WI38 (cell line): ENCODE data around the gene PILRB.
A peak's percentile ranks its signal among the peaks of the same experiment; 100 is the strongest.
"Not testable (repeated sequence)": the region's sequence is repeated elsewhere in the genome, so short reads cannot be mapped to it uniquely, and the experiment has no call there.

Source experiments
- H3K4me3 ChIP-seq: 2 replicates; pipeline ENCODE4 v1.5.1; 2011; ENCODE audit warnings: low read depth, mild to moderate bottlenecking, control low read depth, low read length
- CTCF ChIP-seq: IDR thresholded peaks from 2 replicates; pipeline ENCODE4 v1.5.1; 2012; ENCODE audit warnings: low read depth, mild to moderate bottlenecking, control low read depth, low read length

PILRB gene

GRCh38 chr7:100358027-100358856 lies at the start of gene PILRB:
PILRB (plus strand) TSS chr7:100358117; CDS start chr7:100358303, 186 bp downstream.
- no peak within 1 kb of the TSS for H3K4me3 ChIP-seq
- TF ChIP-seq CTCF: no peak

GRCh38 chr7:100318329-100318728 lies 39.6 kb upstream of the PILRB start:
- not testable (repeated sequence) for H3K4me3 ChIP-seq

- H3K4me3 ChIP-seq: not testable (repeated sequence)
These were observed 36.3 kb upstream of the PILRB start for GRCh38 chr7:100321648-100322047.

DNA sequence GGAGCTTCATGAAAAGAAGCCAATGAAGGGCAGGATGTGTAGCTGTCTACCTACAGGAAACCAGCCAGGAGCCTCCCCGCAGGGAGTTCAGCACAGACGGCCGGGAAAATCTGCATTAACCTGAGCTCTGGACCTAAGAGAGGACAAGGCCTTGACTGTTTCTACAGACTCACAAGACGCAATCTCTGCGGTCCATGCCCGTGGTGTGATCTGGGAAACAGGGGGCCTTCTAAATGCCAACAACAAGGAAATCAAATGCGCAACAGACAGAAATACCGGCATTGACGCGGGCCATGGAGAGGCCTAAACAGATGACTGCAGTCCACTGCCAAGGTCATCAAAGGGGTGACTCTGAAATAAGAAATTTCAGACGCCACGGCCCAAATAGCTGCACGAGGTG lies 33.7 kb upstream of the PILRB start:
- not testable (repeated sequence) for H3K4me3 ChIP-seq

GRCh38 chr7:100325671-100326070 lies 32.2 kb upstream of the PILRB start:
- H3K4me3 ChIP-seq: not testable (repeated sequence)

- H3K4me3 ChIP-seq: not testable (repeated sequence)
These were observed 31.0 kb upstream of the PILRB start for GRCh38 chr7:100326914-100327313.

DNA sequence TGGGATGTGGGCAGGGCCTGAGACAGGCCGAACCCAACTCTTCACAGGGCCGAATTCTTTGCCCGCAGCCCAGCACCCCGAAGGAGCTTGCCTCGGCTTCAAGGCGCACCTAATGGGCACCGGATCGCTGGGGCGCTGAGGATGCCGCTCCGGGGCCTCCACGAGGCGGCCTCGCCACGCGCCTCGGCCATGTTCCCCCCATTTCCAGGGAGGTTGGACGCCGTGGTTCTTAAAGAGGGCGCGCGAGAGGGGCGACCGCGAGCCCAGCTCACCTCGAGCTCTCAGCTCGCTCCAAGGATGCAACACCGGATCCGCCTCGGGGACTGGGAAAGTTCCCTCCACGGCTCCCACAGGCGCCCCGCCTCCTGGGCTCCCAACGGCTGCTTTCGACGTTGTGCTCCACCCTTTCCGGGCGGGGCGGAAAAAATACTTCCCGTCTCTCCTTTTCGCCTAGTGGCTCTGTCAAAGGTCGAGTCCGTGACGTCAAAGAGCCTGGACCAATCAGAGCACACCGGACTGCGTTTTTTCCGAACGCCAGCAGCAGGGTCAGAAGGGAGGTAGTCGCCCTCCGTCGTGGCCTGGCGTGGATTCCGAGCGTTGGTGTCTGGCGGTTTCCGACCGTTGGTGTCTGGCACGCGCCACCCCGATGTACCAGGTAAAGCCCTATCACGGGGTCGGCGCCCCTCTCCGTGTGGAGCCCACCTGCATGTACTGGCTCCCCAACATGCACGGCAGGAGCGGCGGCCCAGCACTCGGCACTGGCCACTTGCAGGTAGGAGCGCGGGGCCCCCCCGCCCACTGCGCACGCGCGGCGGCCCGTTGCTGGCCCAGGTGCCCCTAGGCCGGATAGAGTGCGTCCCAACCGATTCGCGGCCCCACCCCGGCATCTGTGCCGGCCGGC lies 22.1 kb upstream of the PILRB start:
- peak overlapping the region; percentile 70 for H3K4me3 ChIP-seq

GRCh38 chr7:100338083-100338696 lies 19.7 kb upstream of the PILRB start:
- not testable (repeated sequence) for H3K4me3 ChIP-seq

DNA sequence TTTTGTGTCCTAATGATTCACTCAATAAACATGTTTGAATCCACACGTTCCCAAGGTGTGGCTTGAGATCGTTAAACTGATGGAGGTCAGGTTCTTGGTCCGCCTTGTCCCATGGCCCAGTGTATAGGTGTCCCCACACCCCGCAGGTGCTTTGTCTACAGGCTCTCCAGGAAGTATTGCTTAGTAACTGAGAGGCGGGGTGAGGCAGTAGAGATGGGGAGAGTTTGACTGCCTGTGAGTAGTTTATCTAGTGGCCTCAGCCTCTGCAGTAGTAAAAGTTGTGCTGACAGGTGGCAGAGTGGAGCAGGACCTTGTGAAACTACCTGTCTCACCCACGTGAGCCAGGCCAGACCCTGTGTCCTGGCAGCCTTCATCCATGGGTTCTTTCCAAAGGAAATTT lies 16.6 kb upstream of the PILRB start:
- H3K4me3 ChIP-seq: not testable (repeated sequence)

- no peak for TF ChIP-seq CTCF
These were observed 15.2 kb upstream of the PILRB start for GRCh38 chr7:100342765-100343164.

GRCh38 chr7:100344124-100344559 lies 13.8 kb upstream of the PILRB start:
- not testable (repeated sequence) for H3K4me3 ChIP-seq

More at GRCh38 chr7:100342765-100343164, 15.2 kb upstream of the PILRB start:
- no peak overlapping the region for H3K4me3 ChIP-seq

- TF ChIP-seq CTCF: 0 out of 2 replicates have a peak, but pooled peaks have one; percentile 38
- not testable (repeated sequence) for H3K4me3 ChIP-seq
These were observed 13.2 kb upstream of the PILRB start for GRCh38 chr7:100344560-100345287.

DNA sequence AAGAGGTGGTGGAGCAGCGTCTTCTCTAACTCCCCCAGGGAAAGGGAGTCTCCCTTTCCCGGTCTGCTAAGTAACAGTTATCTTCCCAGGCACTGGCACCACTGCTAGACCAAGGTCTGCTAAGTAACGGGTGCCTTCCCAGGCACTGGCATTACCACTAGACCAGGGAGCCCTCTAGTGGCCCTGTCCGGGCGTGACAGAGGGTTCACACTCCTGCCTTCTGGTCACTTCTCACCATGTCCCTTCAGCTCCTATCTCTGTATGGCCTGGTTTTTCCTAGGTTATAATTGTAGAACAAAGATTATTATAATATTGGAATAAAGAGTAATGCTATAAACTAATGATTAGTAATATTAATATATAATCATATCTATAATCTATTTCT lies 12.6 kb upstream of the PILRB start:
- H3K4me3 ChIP-seq: not testable (repeated sequence)
